DMS 273 (cell line): Measurements from ENCODE around the gene CYP4A22.
"Not testable (repeated sequence)": the region's sequence is repeated elsewhere in the genome, so short reads cannot be mapped to it uniquely, and the experiment has no call there.

Experiments
- DNase-seq: peaks from one replicate; lab custom pipeline; 2025; ENCODE audit not compliant: unreplicated experiment; lab: John Stamatoyannopoulos, UW

Gene CYP4A22

DNA sequence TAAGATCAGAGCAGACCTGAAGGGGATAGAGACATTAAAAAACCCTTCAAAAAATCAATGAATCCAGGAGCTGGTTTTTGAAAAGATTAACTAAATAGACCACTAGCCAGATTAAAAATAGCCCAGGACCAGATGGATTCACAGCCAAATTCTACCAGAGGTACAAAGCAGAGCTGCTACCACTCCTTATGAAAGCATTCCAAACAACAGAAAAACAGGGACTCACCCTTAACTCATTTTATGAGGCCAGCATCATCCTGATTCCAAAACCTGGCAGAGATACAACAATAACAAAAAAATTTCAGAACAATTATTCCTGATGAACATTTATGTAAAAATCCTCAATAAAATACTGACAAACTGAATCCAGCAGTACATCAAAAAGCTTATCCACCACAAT lies 19.2 kb downstream of the CYP4A22 start:
- DNase-seq: not testable (repeated sequence)

DNA sequence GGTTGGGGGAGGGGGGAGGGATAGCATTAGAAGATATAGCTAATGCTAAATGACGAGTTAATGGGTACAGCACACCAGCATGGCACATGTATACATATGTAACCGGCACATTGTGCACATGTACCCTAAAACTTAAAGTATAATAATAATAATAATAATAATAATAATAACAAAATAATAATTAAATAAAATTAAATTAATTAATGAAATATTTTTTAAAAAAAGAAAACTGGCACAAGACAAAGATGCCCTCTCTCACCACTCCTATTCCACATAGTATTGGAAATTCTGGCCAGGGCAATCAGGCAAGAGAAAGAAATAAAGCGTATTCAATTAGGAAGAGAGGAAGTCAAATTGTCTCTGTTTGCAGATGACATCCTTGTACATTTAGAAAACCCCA lies 20.7 kb downstream of the CYP4A22 start:
- not testable (repeated sequence) for DNase-seq

DNA sequence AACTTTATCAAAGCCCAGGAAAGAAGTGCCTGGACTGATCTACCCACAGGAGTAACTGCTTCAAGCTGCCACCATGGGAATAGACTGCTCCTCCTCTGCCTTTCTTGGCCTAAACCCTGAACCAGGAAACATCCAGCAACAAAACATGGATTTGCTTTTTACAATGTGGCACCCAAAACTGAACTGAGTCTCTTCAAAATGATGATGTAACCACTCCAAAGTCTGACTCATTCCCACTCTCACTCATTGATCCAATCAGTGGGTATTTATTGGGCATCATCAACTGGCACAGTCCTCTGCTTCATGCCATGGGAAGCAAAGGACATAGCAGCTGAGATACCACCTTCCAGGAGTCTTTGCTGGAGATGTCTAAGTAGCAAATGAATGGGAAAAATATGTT lies 23.5 kb downstream of the CYP4A22 start:
- DNase-seq: no peak

DNA sequence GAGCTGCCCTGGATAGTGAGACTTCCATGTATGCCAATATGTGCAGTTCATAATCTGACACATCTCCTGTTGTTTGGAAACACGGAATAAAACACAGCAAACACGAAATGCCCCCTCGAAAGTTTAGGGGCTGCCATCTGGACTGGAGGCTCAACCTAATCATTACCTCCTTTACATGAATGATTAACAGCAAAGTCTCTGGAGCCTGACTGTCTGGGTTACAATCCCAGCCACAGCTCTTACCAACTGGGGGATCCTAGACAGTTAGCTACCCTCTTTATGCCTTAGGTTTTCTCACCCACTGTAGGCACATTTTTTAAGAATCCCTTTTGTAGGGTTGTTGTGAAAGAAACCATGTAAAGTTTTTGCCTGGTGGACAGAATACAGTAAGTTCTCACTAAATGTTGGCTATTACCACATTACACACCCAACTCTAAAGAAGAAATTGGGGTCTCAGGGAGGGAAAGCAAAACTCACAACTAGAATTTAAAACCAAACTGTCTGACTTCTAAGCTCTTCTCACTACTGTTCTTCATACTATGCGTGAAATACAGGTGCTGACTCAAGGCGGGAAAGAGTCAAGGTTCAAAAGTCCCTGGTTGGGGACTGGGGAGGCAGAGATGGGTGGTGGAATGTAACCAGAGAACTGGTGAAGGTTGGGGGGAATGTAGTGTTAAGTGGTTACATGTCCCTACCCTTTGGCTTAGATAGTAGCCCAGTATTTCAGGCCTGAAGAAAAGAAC lies 24.2 kb downstream of the CYP4A22 start:
- DNase-seq: no peak

DNA sequence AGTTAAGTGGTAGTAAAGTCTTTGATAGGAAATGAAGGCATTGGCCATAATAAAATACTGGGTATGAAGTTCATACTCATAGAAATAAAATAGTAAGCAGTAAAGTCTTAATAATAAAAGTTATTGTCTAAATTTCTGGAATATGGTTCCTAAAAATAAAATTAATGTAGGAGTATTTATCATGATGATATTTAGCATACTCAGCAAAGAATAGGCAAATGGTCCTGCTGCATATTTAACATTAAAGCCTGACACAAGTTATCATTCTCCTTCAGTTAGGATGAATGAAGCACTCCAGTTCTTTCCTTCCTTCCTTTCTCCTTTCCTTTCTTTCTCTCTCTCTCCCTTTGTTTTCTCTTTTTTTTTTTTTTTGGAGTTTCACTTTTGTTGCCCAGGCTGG lies 27.3 kb downstream of the CYP4A22 start:
- DNase-seq: no peak

DNA sequence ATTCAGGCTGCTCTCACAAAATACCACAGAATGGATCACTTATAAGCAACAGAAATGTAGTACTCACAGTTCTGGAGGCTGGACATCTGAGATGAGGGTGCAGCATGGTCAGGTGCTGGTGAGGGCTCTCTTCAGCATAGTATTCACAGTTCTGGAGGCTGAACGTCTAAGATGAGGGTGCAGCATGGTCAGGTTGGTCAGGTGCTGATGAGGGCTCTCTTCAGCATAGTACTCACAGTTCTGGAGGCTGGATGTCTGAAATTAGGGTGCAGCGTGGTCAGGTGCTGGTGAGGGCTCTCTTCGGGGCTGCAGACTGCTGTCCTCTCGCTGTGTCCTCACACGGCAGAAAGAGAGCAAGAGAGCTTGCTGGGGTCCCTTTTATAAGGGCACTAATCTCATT lies 35.5 kb downstream of the CYP4A22 start:
- DNase-seq: no peak

DNA sequence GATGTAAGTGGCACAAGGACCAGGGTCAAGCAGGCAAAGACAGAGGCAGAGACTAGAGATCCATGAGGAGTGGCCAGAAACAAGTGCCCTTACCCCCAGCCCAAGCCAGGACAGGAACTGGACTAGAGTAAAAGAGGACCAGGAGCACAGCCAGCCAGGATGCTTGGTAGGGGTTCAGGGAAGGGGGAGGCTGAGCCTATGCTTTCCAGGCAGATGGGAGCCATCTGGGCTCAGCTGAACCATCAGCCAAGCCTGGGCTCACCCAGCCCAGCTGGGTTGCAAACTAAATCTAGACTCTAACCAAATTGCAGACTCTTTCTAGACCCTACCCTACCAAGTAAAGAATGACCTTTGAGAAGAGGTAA lies 37.4 kb downstream of the CYP4A22 start:
- peak; percentile 67 for DNase-seq

DNA sequence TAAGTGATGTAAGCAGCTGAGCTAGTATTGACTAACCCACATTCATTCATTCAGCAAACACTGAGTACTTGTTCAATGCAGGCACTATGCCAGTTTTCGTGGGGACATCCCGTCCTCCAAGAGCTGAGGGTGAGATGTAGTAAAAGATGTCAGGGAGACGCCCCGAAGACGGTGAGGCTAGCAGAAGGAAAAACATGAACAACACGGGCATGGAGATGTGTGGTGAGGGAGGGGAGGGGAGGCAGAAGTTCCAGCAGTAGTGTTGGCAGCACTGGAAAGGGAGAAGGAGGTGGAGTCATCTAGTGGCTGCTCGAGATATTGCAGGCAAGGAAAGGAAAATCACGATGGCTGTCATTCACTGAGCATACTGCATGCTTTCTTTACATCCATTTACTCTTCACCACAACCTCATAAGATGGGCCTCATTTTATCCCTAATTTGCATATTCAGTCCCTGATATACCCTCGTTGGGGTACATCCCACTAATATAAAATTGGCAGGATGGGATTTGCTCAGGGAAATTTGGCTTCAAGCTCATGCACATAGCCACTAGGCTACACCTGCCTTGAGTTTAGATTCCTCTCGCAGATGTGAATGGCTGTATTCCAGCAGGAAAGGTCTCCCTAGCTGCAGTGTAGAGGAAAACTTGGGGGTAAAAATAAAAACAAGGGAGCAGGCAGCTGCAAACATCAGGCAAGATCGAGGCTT lies 38.1 kb downstream of the CYP4A22 start:
- DNase-seq: peak; percentile 84

DNA sequence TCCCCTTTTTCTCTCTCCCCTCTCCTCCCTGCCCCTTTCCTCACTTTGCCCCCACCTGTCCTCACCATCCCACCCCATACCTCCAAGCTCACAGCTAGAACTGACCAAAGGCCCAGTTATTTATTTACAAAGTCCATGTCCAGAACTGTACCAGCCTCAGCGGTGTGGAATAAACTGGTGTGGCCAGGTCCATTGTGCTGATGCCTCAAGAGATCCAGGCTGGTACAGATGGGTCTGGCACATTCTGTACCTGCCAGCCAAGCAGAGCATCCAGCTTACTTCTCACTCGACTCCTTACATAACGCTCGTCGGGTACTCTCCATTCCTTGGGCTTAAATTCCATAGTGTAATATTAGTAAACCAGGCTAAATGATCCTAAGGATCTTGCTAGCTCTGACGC lies 40.8 kb downstream of the CYP4A22 start:
- no peak for DNase-seq

DNA sequence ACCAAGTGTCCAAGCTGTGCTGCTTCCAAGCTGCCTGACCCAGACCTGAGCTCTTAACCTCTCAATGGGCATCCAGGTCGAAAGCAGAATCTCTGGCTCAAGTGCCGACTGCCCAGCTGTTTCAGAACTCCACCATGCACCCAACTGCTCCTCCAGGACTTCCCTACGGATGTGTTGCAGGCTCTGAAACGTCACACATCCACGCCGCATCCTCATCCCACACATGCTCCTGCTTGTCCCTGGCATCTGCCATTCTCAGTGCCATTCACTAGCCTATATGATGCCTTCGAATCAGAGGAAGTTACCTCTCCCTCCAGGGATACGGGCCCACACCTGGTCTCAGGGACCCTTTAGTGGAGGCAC lies 41.4 kb downstream of the CYP4A22 start:
- no peak for DNase-seq

DNA sequence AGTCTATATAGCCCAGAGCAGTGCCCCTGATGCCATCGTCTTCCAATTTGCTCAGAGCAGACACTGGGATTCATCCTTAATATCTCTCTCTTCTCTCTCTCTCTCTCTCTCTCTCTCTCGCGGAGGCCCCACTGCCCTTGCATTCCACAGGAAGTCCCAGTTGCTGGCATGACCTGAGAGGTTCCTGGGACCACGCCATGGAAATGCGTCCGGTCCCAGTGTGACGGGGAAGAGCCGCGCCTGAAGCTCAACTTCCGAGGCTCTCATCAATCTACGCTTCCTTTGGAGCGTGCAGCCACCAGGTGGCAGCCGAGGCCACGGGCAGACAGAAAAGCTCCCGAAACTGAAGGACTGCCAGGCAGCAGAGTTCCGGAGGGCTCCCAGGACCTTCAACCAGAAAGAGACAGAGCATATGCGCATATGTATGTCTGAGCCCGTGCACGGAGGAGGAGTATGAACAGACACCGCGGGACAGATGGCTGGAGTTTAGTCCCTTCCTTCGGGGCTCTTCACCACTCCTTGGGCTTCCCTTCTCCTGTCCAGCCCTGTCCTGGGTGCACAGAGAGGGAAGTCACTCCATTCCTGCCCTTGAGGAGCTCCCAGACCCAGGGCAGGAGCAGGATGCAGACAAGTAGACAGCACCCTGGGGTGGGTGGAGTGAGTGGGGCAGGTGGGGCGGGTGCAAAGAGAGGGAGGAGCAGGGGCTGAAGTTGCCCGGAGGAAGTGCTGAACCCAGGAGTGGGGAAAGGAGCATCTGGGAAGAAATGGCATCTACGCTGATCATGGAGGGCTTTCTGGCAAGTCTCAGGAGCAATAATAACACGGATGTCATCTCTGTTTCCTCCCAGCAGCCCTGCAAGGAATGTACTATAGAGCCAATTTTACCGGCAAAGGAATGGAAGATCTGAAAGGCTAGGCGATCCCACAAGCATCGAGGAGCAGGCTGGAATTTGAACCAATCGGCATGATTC lies 42.1 kb downstream of the CYP4A22 start:
- peak; percentile 98 for DNase-seq

DNA sequence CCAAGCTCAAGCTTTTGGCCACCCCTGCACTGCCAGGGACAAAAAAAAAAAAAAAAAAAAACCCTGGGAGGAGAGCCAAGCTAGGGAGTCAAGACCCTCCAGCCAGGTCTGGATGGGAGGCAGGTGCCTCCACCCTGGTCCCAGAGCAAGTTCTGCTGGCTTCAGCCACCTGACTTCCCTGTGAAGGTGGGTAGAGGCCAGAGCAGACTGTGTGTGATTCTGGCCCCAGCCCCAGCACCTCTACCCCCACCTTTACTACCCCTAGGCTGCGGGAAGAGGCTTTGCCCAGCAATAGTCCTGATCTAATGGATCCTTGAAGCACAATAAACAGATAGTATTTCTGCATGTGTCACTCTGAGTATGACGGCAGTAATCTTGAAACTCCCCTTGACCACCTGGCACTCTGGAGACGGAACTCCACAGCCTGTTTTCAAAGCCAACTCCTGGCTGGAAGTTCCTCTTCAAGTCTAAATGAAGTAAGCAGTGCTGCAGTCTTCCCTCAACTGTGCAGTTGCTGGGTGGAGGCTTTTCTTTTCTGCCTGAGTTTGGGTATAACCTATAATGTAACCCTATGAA lies 42.8 kb downstream of the CYP4A22 start:
- peak; percentile 24 for DNase-seq

DNA sequence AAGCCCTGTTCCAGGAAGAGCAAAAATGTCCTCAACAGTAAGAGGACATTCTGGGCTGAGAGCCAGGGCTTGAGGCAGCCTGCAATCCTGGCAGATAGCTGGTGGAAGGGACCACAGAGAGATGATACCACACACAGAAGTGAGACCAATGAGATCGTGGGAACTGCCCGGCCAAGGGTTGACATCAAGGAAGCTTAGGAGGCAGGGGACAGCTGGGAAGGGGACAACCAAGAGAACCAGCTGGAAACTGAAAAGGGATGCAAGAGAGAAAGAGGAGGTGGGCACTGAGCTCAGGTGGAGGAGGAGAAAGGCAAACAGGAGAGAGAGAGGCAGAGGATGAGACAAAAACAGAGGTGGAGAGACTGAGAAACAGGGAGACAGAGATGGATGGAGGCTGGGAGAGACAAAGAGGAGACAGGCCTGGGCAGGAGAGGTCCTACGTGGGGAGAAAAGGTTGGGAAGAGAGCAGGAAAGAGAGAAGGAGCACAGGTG lies 43.4 kb downstream of the CYP4A22 start:
- DNase-seq: no peak

DNA sequence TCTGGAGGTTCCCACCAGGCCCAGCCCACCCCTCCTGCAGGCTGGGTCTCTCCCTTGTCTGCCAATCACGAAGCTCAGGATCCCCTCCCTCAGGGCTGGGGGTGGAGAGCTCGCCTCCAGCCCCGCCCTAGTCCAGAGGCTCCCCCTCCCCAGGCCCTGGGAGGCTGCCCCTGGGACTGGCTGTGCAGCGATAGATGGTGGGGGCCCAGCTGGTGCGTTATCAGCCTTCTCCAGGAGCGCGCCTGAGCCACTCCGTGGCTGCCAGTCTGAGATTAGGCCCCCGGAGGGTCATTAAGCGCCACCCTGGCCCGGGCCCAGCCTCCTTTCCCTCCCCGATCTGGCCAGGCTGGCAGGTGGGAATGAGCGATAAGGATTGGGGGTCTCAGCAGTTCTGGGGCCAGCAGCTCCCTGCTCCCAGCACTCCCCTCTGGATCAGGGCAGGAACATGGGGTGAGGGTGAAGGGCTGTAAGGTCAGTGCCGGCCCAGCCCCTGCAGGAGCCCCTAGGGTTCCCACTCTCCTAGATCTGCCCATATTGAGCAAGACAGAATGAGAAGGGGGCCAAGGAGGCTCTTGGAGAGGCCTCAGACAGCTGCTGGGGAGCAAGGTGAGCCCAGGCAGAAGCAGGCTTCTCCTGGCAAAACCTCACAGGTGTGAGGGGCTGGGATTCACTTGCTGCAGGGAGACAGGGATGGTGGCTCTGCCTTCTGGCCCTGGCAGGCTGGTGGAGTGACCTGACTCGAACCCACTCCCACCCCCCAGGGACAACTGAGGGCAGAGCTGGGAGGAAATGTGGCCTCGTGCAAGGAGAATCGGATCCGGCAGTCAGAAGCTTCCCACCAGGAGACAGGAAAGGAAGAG lies 44.1 kb downstream of the CYP4A22 start:
- DNase-seq: no peak

DNA sequence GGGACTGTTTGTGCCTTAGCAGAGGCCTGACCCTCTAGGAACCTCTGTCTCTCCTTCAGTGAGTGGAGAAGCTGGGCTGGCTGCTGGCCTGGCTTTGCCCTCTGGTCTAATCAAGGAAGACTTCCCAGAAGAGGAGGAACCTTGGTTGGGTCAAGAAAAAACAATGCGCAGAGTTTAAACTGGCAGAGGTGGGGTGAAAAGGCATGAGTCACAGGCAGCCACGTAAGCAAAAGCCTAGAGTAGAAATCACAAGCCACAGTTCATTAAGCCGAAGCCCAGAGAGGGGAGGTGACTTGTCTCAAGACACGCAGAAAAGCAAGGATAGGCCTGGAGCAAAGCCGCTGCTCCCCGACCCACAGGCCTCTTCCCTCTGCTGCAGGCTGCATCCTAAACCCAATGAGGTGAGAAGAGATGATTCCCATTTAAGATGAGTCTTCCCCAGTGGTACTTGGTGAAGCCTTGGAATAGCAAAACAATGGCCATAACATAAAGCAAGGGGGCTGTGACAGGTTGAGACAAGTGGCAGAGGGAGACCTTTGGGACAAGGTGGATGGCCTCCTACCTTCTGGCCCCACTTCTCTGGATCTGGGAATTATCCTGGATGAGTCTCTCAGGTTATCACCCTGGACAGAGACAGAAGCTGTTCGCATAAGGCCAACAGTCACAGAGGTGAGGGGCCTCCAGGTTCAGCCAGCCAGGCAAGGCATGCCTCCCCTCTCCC lies 44.9 kb downstream of the CYP4A22 start:
- no peak for DNase-seq

DNA sequence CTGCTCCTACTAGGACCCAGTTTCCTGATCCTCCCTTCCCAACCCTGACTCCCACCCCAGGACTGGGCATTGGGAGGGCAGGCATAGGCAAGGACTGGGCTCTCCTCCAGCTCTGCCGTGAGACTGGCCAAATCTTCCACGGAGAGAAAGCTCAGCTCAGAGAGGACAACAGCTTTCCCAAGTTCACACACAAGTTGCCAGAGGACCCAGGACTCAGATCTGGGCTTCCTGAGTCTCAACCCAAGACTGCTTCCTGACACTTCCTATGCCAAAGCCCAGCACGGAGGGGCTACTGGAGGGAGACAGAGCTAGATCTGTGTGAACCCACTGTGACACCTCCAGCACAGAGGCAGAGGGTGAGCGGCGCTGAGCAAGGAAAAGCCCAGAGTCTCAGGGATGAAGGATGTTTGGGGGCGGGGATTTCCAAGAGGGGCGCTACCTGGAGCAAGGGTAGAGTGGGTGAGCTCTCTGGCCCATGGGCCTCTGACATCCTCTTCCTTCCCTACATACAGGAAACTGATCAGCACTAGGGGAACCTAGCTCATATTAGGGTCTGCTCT lies 45.5 kb downstream of the CYP4A22 start:
- DNase-seq: no peak

DNA sequence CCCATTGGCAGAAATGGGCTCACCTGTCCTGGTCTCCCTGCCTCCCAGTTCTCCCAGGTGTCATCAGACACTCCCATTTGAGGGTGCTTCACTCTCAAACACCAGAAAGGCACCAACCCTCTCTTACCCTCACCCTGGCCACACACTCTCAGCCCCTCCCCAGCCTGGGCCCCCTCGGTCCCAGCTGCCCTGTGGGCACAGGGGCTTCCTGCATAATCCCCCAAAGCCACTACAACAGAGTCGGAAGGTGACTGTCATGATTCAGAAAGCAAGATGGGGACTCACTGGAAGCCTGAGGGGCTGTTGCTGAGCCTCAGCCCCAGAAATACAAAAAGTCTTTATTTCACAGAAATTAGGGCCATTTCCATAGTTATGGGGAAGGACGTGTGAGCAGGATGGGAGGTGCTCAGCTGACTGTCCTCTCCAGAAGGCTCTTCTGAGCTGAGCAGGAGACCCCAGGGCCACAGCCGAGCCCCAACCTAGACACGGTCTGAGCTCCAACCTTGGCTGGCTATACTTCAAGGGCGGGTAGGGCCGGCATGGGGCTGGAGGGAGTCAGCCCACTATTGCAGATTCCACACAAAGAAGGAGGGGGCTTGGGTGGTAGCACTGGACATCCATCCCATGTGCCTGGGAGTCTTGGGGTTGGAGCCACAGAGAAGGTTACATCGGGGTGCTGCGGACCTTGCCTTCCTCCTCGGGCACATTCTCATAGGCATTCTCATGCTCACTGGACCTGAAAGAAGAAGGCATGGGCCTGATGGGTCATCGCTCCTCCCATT lies 46.3 kb downstream of the CYP4A22 start:
- DNase-seq: no peak

DNA sequence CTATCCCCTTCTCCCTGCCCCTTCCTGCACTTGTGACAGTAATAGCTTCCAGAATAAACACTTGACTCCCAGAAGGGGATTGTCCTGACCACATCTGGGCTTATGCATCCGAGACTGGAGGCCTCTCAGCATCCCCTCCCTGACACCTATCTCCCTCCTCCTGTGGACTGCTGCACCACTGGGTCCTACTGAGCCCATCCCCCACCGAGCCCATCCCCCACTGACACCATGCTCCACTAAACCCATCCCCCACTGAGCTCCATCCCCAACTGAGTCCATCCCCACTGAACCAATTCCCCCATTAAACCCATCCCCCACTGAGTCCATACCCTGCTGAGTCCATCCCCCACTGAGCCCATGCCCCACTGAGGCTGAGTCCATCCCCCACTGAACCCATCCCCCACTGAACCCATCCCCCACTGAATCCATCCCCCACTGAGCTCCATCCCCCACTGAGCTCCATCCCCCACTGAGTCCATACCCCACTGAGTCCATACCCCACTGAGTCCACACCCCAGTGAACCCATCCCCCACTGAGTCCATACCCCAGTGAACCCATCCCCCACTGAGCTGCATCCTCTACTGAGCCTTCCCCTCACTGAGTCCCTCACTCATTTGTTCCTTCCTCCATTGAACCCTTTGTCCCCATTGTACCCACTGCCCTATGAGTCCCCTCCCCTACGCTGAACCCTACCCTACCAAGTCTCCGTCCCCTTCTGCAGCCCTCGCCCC lies 47.0 kb downstream of the CYP4A22 start:
- DNase-seq: peak; percentile 29
